Parathyroid adenoma (tissue), 2 donors: Measurements from ENCODE around the gene GRIA1.

Source experiments
- H2AFZ ChIP-seq: fragments of 300-600 bp; sonication (generic); one replicate; pipeline ENCODE4 v1.7.0; 2017; ENCODE audit warnings: antibody characterized with exemption, mild to moderate bottlenecking
- H3K27ac ChIP-seq: fragments of 300-600 bp; sonication (generic); one replicate; pipeline ENCODE4 v1.7.0; 2017
- H3K27me3 ChIP-seq: fragments of 300-600 bp; sonication (generic); one replicate; pipeline ENCODE4 v1.7.0; 2017; ENCODE audit warnings: low read length; ENCODE audit not compliant: control insufficient read depth, insufficient read depth
- H3K36me3 ChIP-seq: fragments of 300-600 bp; sonication (generic); one replicate; pipeline ENCODE4 v1.7.0; 2017; ENCODE audit warnings: low read length; ENCODE audit not compliant: control insufficient read depth, insufficient read depth
- H3K4me1 ChIP-seq: fragments of 300-600 bp; sonication (generic); one replicate; pipeline ENCODE4 v1.7.0; 2017; ENCODE audit warnings: control low read depth
- H3K4me2 ChIP-seq: fragments of 300-600 bp; sonication (generic); one replicate; pipeline ENCODE4 v1.7.0; 2017; ENCODE audit warnings: low read length
- H3K4me3 ChIP-seq: fragments of 300-600 bp; sonication (generic); one replicate; pipeline ENCODE4 v1.7.0; 2017; ENCODE audit warnings: low read depth, low read length
- H3K79me2 ChIP-seq: fragments of 300-600 bp; sonication (generic); one replicate; pipeline ENCODE4 v1.7.0; 2017; ENCODE audit warnings: control low read depth
- H3K9ac ChIP-seq: fragments of 300-600 bp; sonication (generic); one replicate; pipeline ENCODE4 v1.7.0; 2017; ENCODE audit warnings: mild to moderate bottlenecking
- H3K9me3 ChIP-seq: fragments of 300-600 bp; sonication (generic); one replicate; pipeline ENCODE4 v1.7.0; 2017; ENCODE audit warnings: low read length; ENCODE audit not compliant: control insufficient read depth
- CTCF ChIP-seq: fragments of 300-600 bp; sonication (generic); IDR thresholded peaks from one replicate; pipeline ENCODE4 v1.7.0; 2017; ENCODE audit warnings: antibody characterized with exemption, mild to moderate bottlenecking
- donor health status: primary hyperparathyroidism.

The GRIA1 gene

GRCh38 chr5:153712946-153713345, 222.5 kb downstream of the GRIA1 start:
- Histone ChIP-seq H2AFZ (no peak overlapping the region), H3K27ac (no peak overlapping the region), H3K79me2 (no peaks in the 10 kb centered on the region), H3K27me3 (no peaks in the 10 kb centered on the region), H3K4me1 (no peaks in the 10 kb centered on the region), H3K4me2 (no peak overlapping the region), H3K4me3 (no peak overlapping the region), H3K36me3 (no peaks in the 10 kb centered on the region), H3K9me3 (no peaks in the 10 kb centered on the region), H3K9ac (no peak overlapping the region)
- TF ChIP-seq CTCF = no peak

GRCh38 chr5:153713943-153714342, 223.5 kb downstream of the GRIA1 start:
- no peaks in the 10 kb centered on the region for H3K9me3 ChIP-seq
- H3K27ac ChIP-seq = no peak overlapping the region
- H3K4me1 ChIP-seq = no peaks in the 10 kb centered on the region
- no peak for TF ChIP-seq CTCF
- no peak overlapping the region for H2AFZ ChIP-seq
- no peak overlapping the region for H3K4me2 ChIP-seq
- H3K36me3 ChIP-seq = no peaks in the 10 kb centered on the region
- H3K79me2 ChIP-seq = no peaks in the 10 kb centered on the region
- no peaks in the 10 kb centered on the region for H3K27me3 ChIP-seq
- no peak overlapping the region for H3K4me3 ChIP-seq
- H3K9ac ChIP-seq = no peak overlapping the region

GRCh38 chr5:153714798-153715197, 224.3 kb downstream of the GRIA1 start:
- TF ChIP-seq CTCF = no peak
- Histone ChIP-seq H3K27ac (no peak overlapping the region), H2AFZ (no peak overlapping the region), H3K4me3 (no peak overlapping the region), H3K27me3 (no peaks in the 10 kb centered on the region), H3K9ac (no peak overlapping the region), H3K9me3 (no peaks in the 10 kb centered on the region), H3K36me3 (no peaks in the 10 kb centered on the region), H3K79me2 (no peaks in the 10 kb centered on the region), H3K4me2 (no peak overlapping the region), H3K4me1 (no peaks in the 10 kb centered on the region)

- H3K9me3 ChIP-seq = no peaks in the 10 kb centered on the region
- no peak overlapping the region for H3K27ac ChIP-seq
- H3K4me3 ChIP-seq = no peak overlapping the region
- no peak for TF ChIP-seq CTCF
- H3K9ac ChIP-seq = no peak overlapping the region
- no peak overlapping the region for H2AFZ ChIP-seq
- H3K79me2 ChIP-seq = no peaks in the 10 kb centered on the region
- no peaks in the 10 kb centered on the region for H3K36me3 ChIP-seq
- H3K4me2 ChIP-seq = no peak overlapping the region
- no peaks in the 10 kb centered on the region for H3K27me3 ChIP-seq
- H3K4me1 ChIP-seq = no peaks in the 10 kb centered on the region
These were observed 226.8 kb downstream of the GRIA1 start for GRCh38 chr5:153717287-153717686.

GRCh38 chr5:153718713-153719112, 228.2 kb downstream of the GRIA1 start:
- no peak for TF ChIP-seq CTCF
- no peaks in the 10 kb centered on the region for H3K4me1 ChIP-seq

More at GRCh38 chr5:153718713-153719112, 228.2 kb downstream of the GRIA1 start:
- H3K79me2 ChIP-seq = no peaks in the 10 kb centered on the region
- H3K27me3 ChIP-seq = no peaks in the 10 kb centered on the region
- H3K9ac ChIP-seq = no peak overlapping the region
- H2AFZ ChIP-seq = no peak overlapping the region
- no peak overlapping the region for H3K4me2 ChIP-seq
- no peak overlapping the region for H3K27ac ChIP-seq
- no peaks in the 10 kb centered on the region for H3K9me3 ChIP-seq
- H3K36me3 ChIP-seq = no peaks in the 10 kb centered on the region
- H3K4me3 ChIP-seq = no peak overlapping the region
